Stimulated activated CD8-positive, alpha-beta memory T cell treated with anti-CD3 and anti-CD28 coated beads, Interleukin-12 subunit alpha, Interleukin-12 subunit beta, amount 100 ng/mL, for 24 hours (primary cell): Measurements from ENCODE around the gene BAIAP3.

ENCODE experiments used
- DNase-seq: peaks from one replicate; pipeline ENCODE4 v3.0.0-alpha.2; 2020; ENCODE audit errors: extremely low read depth

BAIAP3 gene

DNA sequence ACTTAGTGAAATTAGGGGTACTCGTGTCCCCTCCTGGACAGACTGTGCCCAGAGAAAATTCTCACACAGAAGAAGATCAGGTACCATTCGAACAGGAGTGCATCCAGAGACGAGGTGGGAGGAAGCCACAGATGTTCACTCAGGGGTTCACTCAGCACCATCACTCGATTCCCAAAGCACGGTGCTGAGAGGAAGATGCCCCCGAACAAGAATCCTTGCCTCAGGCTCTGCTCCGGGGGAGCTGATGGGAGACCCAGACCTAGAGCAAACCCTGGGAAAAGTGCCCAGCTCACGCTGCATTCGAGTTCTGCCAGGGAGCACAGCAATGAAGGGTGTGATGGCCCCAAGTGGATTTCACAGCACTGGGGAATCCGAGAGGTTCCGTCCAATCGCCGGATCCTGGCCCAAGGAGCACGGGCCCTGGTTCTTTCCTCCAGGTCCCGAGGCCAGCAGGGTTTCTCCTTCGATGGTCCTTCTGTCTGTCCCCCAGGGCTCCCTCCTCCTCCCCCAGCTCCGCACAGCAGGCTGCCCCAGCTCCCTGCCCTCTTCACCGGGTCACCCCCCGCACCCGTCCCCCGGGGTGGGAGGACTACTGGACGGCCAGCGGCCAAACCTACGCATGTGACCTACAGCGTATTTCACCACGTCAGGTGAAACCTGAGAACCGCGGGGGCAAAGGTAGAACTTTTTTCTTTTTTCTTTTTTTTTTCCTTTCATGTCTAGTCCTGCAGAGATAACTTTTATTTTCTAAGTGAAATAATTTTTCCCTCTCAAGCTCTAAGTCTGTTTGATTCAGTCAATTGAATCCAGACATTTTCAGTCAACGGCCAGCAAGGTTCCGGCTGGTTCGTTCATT, 34.2 kb upstream of the BAIAP3 start:
- no peak for DNase-seq

DNA sequence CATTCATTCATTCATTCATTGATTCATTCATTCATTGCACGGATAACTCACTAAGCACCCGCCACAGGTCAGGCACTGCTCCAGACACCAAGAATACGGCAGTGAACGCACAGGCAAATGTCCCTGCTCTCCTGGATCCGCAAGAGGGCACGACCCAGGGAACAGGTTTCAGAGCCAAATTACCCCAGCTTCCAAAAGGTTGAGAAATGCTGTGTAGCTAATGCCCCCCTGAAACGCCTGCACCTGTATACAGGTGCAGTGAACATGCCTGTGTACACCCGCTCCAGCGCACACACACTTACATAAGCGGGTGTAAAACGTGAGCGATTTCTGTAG, 33.6 kb upstream of the BAIAP3 start:
- DNase-seq, result no peak

DNA sequence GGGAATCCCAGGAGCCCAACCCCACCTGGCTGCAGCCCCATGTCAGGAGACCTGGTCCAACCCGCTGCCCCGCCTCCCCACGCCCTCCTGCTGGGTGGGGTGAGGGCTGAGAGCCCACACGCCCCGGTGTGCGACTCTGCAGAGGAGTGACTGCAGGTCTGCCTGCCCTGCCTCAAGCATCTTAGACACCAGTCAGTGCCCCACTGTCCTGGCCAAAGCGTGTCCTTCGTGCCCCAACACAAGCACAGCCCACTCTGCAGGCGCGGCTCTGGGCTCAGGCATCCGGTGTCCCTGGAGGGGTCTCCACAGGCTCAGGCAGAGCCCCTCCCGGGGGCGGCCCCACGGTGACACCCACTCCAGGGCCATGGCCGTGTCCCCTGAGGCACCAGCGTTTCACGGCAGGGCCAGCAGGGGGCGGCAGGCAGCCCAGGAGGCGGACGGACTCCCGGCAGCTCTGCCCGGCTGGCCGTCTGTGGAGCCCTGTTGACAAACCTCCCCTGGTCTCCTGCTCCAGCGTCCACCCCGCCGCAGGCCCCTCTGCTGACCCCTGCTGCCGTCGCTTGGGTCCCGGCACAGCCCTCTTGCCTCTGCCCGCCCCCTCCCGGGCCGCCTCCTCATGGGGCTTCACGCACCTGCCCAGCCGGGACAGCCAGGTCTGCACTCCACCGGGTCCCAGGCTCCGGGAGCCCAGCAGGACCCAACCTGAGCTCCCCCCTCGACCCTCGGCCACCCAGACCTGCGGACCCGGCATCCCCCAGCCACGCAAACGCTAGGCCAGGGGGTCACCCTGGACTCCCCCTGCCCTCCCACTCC, 32.6 kb upstream of the BAIAP3 start:
- DNase-seq, result peak; percentile 31

DNA sequence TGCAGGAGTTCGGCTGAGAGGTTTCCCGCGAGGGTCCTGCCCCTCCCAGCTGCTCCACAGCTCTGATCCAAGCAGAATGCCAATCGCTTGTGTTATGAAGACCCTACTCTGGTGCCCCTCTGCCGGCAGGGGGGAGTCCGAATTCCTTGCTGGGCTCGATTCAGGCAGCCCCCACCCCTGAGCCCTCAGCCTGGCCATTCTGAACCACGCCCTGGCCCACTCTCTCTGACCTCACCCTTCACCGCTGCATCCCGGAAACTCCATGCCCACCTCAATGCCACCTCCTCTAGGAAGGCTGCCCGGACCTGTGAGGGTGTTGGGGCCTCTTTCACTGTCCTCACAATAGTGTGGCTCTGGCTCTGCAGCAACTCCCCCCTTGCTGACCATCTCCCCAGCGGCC, 31.9 kb upstream of the BAIAP3 start:
- no peak for DNase-seq

DNA sequence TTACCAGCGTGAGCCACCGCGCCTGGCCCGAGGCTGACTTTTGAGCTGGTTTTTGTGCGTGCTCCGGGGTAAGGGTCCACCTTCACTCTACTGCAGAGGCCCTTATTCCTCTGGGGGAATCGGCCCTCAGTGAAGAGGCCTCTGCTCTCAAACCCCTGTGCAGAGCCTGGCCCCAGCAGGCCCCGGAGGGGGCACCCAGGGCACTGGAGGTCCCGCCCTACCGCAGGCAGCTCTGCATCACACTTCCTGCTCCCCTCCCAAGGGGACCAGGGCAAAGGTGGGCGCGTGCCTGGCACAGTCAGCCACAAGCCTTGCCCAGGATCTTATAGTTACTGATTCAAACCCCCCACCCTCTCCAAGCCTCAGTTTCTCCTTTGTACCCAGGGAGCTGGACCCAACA, 27.6 kb upstream of the BAIAP3 start:
- DNase-seq, result no peak

DNA sequence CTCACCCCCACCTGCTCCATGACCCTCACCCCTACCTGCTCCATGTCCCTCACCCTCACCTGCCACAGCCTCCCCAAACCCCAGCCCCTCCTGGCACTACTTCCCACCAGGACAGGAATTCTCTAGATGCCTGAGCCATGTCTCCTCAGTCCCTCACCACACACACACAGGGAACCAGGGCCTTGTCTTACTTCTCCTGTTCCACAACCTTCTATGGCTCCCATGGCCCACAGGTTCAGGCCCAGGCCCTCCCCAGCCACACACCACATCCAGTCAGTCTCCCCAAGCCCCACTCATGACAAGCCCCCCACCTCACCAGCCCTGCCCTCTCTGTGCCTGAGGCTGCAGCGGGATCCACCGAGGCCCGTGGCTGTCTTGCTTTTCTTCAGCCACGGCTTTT, 27.1 kb upstream of the BAIAP3 start:
- DNase-seq, result no peak

DNA sequence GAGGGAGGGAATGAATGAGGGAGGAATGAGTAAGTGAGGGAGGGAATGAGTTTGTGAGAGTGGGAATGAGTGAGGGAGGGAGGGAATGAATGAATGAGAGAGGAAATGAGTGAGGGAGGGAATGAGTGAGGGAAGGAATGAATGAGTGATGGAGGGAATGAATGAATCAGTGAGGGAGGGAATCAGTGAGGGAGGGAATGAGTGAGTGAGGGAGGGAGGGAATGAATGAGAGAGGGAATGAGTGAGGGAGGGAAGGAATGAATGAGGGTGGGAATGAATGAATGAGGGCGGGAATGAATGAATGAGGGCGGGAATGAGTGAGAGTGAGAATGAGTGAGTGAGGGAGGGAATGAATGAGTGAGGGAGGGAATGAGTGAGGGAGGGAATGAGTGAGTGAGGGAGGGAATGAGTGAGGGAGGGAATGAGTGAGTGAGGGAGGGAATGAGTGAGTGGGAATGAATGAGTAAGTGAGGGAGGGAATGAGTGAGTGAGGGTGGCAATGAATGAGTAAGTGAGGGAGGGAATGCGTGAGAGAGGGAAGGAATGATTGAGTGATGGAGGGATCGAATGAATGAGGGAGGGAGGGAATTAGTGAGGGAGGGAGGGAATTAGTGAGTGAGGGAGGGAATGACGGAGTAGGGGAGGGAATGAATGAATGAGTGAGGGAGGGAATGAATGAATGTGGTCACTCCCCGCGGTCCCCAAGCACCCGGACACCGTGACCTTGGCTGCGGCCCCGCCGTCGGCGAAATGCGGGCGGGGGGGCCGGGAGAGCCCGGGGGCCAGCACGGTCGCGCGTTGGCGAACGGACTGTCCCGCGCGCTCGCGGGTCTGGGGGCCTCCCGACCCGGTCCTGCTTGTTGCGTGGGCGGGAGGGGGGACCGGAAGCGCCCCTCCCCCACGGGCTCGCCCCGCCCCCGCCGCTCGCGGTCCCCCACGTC, 25.1 kb upstream of the BAIAP3 start:
- DNase-seq, result no peak

DNA sequence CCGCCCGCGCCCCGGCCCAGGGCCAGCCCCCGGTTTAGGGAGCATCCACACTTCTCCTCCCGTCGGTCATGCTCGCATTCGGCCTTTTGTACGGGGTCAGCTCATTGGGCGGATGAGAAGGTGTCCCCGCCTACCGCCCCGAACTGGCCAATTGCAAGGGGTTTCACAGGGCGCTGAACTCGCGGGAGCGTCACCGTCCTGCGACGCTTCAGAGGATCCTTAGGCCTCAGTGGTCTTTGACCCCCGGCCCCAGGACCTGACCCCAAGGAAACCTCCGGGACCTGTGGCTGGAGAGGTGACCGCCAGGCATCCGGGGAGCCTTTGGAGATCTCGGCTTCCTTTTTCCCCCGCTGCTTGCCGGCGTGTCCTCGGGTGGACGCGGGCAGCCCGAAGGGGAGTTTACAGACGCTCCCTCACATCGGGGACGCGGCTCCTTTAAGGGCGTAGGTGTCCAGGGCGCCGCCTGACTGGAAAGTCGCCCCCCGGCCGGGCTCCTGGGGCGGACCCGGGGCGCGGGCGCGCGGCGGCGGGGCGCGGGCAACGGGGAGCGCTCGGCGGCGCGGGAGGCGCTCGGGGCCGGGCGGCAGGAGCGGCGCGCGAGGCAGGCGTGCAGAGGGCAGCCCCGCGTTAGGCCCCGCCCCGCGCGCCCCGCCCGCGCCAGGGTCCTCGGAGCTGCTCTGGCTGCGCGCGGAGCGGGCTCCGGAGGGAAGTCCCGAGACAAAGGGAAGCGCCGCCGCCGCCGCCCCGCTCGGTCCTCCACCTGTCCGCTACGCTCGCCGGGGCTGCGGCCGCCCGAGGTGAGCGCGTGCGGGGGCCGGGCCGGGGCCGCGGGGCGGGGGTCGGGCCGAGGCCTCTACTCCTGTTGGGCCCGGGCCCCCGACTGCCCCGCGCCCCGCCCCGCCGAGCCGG, 24.2 kb upstream of the BAIAP3 start, which contains the start of gene UBE2I:
UBE2I (plus strand) TSS at position 660 of the 909 bp plus-strand sequence. CDS start 4,395 bp downstream, outside the sequence.
- peak; percentile 89 for DNase-seq

DNA sequence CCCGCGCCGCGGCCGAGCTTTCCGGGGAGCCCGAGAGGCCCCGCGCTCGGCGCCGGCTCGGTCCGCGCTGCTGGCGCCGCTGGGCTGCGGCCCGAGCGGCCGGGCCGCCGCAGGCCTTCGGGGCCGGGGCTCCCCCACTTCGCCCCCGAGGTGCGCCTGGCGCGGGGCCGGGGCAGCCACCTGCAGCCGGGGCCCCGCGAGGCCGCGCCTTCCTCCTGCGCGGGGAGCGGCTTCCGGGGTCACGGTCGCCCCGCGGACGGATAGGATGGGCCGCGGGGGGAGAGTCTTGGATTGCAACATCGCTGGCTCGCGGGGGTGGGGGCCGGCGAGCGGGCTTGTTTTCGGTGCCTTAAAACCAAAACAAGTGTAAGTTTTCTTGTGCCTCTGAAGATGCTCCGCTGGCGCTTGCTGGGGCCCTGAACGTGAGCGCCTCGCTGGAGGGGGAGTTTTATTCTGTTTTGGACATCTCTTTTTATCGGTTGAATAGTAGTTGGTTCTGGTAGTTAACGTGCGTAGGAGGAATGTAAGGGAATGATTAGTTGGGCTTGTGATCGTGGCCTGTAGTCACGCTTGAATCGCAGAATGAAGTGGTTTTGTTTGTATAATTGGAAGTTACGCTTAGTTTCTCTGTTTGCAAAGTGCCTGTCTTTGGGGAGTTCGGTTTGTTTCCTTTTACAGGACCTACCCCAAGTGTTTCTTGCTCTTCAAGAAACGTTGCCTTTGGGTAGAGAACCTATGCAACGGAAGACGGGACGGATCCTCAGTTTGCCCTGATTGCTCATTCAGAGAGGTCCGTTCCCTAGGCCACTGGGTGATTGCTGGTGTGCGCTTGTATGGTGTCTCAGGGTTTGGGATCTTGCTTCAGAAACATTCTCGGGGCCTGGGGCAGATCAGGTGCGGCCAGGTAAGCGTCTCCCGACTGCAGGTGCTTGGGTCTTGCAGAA, 23.3 kb upstream of the BAIAP3 start:
- peak; percentile 32 for DNase-seq

DNA sequence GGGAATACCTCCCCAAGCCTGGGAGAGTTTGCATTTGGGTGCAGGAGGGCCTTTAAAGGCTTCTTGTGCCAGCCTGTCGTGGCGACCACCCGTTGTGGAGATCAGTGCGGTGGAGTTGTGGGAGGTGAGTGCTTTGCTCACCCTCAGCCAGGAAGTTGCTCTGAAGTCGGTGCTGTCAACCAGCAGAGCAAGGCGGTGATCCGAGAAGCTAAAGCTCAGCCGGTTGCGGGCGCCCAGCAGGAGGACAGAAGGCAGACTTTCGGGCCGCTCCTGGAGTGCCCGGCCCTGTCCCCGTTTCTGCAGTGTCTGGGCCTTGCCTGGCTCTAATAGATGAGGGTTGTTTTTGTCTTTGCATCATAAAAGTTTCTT, 22.6 kb upstream of the BAIAP3 start:
- DNase-seq, result no peak

DNA sequence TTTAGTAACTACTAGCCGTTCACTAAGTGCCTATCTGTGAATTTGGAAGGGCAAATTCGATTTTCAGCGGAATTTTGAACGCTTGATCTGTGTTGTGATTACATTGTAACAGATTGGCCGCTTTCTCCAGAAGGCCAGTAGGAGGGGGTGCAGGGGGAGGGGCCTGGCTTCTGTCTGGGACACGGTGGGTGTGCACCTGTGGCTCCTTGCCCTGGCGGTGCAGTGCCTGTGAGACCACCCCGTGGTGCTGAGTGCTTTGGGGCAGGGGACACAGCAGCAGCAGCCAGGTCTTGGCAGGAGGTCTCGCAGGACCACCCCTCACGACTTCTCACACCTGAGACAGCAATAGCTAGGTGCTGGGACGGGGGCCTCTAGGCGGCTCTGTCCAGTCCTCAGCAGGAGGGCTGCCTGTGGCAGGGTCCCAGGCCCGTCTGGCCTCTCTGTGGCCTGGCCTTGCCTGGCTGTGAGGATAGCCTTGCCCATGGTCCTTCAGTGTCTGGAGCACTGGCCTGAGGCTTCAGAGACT, 22.2 kb upstream of the BAIAP3 start:
- DNase-seq, result no peak

DNA sequence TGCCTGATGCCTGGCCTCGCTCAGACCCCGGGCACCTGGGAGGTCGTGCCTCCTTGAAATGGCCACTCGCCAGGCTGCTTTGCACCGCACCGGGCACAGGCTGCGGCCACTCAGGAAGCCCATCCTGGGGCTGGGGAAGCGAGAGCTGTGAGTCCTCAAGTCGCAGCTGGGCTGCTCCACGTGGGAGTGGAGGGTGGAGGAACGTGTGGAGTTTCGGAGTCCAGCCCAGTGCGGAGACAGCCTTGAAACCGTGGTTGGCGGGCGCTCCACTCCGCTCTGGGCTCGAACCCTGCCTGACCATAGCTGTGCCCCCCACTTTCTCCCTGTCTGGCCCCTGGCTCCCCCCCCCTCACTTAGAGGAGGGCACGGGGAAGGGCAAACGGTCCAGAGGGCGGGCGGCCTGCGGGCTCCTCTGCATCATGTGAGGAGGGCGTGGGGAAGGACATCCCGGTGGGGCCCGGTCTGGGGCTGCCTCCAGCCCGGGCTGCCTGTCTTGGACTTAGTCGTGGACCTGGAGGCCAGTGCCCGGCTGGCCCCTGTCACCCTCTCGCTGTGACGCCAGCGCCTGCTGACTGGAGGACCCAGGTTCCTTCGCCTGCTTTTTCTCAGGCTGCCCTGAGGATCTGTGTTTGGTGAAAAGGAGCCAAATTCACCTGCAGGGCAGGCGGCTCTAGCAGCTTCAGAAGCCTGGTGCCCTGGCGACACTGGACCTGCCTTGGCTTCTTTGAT, 21.5 kb upstream of the BAIAP3 start:
- no peak for DNase-seq

DNA sequence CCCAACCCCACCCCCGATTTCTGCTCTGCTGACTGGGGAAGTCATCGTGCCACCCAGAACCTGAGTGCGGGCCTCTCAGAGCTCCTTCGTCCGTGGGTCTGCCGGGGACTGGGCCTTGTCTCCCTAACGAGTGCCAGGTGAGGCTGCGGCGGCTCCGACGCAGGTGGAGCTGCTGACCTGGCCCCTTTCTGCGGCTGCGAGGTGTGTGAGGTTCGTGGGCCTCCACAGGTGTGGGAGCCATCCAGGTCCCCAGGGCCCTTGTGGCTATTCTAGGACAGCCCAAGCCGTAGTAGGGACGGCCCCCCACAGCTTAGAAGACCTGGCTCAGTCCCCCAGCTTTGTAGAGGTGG, 21.0 kb upstream of the BAIAP3 start:
- DNase-seq, result no peak

DNA sequence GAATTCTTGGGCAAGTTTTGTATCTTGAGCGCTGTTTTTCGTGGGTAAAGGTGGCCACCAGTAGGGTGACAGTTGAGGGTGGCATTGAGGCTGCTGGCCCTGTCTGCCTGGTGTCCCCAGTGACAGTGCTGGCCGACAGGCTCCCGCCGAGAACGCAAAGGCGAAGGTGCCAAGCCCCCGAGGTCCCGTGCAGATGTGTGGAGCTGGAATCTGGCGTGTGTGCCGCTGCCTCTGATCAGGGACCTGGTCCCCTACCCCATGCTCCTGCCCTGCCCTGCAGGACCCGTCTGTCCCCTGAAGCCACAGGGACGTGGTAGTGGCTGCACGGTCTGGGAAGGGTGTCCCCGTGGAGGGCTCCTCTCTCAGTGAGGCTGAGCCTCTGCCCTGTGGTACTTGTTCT, 20.5 kb upstream of the BAIAP3 start:
- DNase-seq, result no peak

DNA sequence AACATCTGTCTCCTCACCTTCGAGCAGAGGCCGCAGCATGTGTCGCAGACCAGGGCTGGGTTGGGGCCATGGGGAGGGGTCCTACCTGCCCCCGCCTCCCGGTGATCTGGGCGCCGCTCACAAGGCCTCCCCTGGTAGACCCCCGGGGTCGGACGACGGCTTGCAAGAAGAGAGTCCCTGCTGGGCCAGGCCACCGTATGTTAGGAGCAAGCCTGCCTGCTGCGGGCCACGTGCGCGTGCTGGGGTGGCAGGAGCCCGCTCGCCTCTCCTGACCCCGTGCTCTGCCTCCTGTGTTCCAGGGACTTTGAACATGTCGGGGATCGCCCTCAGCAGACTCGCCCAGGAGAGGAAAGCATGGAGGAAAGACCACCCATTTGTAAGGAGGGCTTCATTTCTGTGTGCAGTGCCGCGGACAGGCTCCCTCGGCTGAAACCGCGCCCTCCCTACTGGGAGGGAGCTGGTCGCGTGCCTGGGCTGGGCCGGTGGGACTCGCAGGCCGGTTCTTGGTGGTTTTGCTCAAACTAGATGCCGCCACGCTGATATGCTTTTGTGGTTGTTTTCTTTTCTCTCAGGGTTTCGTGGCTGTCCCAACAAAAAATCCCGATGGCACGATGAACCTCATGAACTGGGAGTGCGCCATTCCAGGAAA, 19.6 kb upstream of the BAIAP3 start:
- no peak for DNase-seq

DNA sequence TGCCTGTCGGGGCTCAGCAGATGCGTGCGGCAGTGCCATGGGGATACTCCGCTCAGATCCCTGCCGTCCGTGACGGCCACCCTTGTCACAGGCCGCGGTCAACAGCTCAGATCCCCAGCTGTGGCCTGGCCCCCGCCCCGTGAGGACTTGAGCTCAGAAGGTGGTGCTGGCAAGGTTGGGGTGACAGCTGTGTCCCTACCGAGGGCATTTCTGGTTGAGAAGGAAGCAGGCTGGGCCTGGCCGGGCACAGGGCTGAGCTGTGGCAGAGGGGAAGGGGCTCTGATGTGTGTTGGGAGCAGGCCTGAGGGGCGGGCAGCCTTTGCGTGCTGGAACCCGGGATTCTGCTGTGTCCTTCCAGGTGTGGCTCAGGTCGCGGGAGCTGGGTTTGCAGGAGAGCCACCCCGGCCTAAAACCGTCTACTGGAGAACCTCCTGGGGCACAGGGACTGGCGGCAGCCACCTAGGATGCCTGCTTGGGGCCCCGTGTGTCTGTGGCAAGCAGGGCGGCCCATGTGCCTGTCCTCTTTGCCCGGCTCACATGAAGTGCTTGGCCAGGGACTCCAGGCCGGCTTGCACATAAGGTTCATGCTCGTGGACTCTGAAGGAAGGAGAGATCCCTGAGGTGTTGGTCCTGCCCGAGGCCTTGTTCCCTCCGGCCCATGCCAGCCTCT, 18.9 kb upstream of the BAIAP3 start:
- DNase-seq, result no peak

DNA sequence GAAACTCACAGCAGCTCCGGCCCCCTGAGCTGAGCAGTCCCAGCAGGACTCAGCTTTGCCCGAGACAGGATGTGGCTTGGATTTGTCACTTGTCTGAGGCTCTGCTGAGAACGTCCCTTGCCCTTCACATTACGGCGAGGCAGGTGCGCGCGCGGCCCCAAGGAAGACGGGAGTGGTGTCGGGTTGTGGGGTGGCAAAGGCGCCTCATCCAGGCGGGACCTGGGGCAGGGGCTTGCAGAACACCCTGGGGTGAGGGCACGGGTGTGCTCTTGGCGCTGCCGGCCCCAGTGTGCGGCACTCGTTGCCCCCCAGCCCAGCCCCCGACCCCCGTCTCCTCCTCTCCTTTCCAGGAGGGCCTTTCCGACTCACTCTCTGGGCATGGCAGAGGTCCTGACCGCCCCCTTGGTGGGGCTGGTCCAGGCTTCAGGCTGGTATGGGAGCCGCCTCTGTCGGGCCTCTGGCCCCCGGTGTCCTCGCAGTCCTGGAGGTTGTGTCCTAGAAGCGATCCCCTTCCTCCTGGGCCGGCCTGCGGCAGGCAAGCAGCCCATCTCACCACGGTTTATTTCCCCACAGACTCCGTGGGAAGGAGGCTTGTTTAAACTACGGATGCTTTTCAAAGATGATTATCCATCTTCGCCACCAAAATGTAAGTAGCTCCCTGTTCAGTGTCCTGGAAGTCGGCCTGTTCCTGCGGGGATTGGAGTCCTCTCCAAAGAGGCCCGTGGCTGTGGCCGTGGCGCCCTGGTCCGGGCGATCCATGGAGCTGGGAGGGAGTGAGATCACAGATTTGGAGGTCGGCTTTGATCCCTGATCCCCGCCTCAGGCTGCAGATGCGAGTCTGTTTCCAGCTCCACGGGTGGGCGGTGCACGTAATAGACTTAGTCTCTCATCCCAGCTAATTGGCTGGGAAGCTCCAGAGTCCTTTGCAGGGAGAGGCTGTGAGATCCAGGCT, 18.1 kb upstream of the BAIAP3 start:
- no peak for DNase-seq
